K562 (cell line): Measurements from ENCODE around the gene USHBP1. TPM values are rescaled to one million over a fixed set of nuclear protein-coding genes. Genes with fewer than 3 reads are reported as not detected.

Experiments used
- ATF7 ChIP-seq: fragments of 450-650 bp; IDR thresholded peaks from 2 replicates; pipeline ENCODE4 v1.7.1; 2014; ENCODE audit warnings: mild to moderate bottlenecking, moderate library complexity
- CHD2 ChIP-seq: IDR thresholded peaks from 2 replicates; pipeline ENCODE4 v1.6.1; 2011; ENCODE audit warnings: low read depth, low read length
- CREBBP ChIP-seq: IDR thresholded peaks from one replicate; pipeline ENCODE4 v1.6.1; 2012; ENCODE audit warnings: low read depth, mild to moderate bottlenecking, control low read depth, inconsistent platforms, low read length
- CTBP1 ChIP-seq: fragments of 450-650 bp; IDR thresholded peaks from 2 replicates; pipeline ENCODE4 v1.6.1; 2016; ENCODE audit warnings: borderline replicate concordance
- HDAC2 ChIP-seq: fragments of 450-650 bp; IDR thresholded peaks from 2 replicates; pipeline ENCODE4 v1.6.1; 2016; ENCODE audit warnings: mild to moderate bottlenecking
- HEY1 ChIP-seq: fragments of 250-450 bp; sonication (Bioruptor Pico); IDR thresholded peaks from 2 replicates; pipeline ENCODE4 v1.5.0; 2020; ENCODE audit warnings: mild to moderate bottlenecking, moderate library complexity, borderline replicate concordance
- HLTF ChIP-seq: fragments of 450-650 bp; IDR thresholded peaks from 2 replicates; pipeline ENCODE4 v1.6.1; 2016
- L3MBTL2 ChIP-seq: fragments of 450-650 bp; IDR thresholded peaks from 2 replicates; pipeline ENCODE4 v1.6.1; 2016; ENCODE audit warnings: mild to moderate bottlenecking, moderate library complexity
- NRF1 ChIP-seq, 2 experiments: fragments of 450-650 bp; IDR thresholded peaks in 1 of 2; conservative IDR thresholded peaks in 1 of 2; 2 replicates each; pipeline ENCODE4 v1.6.1; 2014; ENCODE audit warnings: mild to moderate bottlenecking in 2 of 2
- PCBP1 ChIP-seq: fragments of 200-400 bp; formaldehyde crosslinking; IDR thresholded peaks from 2 replicates; pipeline ENCODE4 v1.6.1; 2018; ENCODE audit warnings: mild to moderate bottlenecking, low read depth, low read length; ENCODE audit not compliant: poor library complexity, severe bottlenecking
- PHB ChIP-seq: fragments of 250-450 bp; sonication (Bioruptor Pico); IDR thresholded peaks from 2 replicates; pipeline ENCODE4 v1.5.0; 2021
- RB1 ChIP-seq: fragments of 450-650 bp; IDR thresholded peaks from 2 replicates; pipeline ENCODE4 v1.6.1; 2017; ENCODE audit warnings: low read depth, mild to moderate bottlenecking
- RBFOX2 ChIP-seq: fragments of 200-400 bp; formaldehyde crosslinking; IDR thresholded peaks from 2 replicates; pipeline ENCODE4 v1.6.1; 2017; ENCODE audit warnings: low read depth, mild to moderate bottlenecking, low read length, moderate library complexity
- SNIP1 ChIP-seq: fragments of 450-650 bp; IDR thresholded peaks from 2 replicates; pipeline ENCODE4 v1.7.1; 2017; ENCODE audit warnings: low read depth, mild to moderate bottlenecking
- SREBF2 ChIP-seq: sonication (generic); formaldehyde crosslinking; IDR thresholded peaks from 2 replicates; pipeline ENCODE4 v1.4.0; 2020; ENCODE audit warnings: mild to moderate bottlenecking, missing genetic modification reagents
- TEAD1 ChIP-seq, 2 experiments: fragments of 450-650 bp in 1 of 2; sonication (generic) in 1 of 2; formaldehyde crosslinking; IDR thresholded peaks; 2 replicates each; pipeline versions ENCODE4 v1.4.0 to v1.8.0; 2020 to 2022; ENCODE audit warnings: mild to moderate bottlenecking in 2 of 2, missing genetic modification reagents in 1 of 2
- WHSC1 ChIP-seq: IDR thresholded peaks from one replicate; pipeline ENCODE4 v1.6.1; 2012; ENCODE audit warnings: low read length, control low read depth, inconsistent platforms
- ZBTB40 ChIP-seq, 2 experiments: fragments of 450-650 bp in 1 of 2; sonication (generic) in 1 of 2; formaldehyde crosslinking in 1 of 2; IDR thresholded peaks; 2 replicates each; pipeline versions ENCODE4 v1.7.1 to v1.9.0; 2016 to 2022; ENCODE audit warnings: inconsistent platforms in 1 of 2, mild to moderate bottlenecking in 1 of 2, missing genetic modification reagents in 1 of 2
- ZNF224 ChIP-seq: sonication (generic); formaldehyde crosslinking; IDR thresholded peaks from 2 replicates; pipeline ENCODE4 v1.8.0; 2022; ENCODE audit warnings: mild to moderate bottlenecking, missing genetic modification reagents
- ZNF24 ChIP-seq: fragments of 450-650 bp; IDR thresholded peaks from 2 replicates; pipeline ENCODE4 v1.6.1; 2016
- ZNF699 ChIP-seq: fragments of 250-450 bp; sonication (Bioruptor Pico); IDR thresholded peaks from 2 replicates; pipeline ENCODE4 v1.8.0; 2021; ENCODE audit warnings: mild to moderate bottlenecking, moderate library complexity; ENCODE audit not compliant: insufficient replicate concordance
- ZNF766 ChIP-seq: fragments of 200-800 bp; sonication (Bioruptor generic); conservative IDR thresholded peaks from 2 replicates; pipeline ENCODE4 v1.6.1; 2016; ENCODE audit warnings: missing genetic modification characterization, missing compliant biosample characterization
- polyA plus RNA-seq, 8 experiments: library from polyadenylated mRNA; depleted of rRNA in 4 of 8; stranded (reverse) in 5 of 8; unstranded in 3 of 8; fragments of >200 nt; fragmentation: Nextera tagmentation in 2 of 8; fragmentation: Illumina TruSeq in 1 of 8; extraction: Ambion mirVana in 2 of 8; extraction: Trizol in 1 of 8; gene quantifications; 2 replicates each; pipeline versions ENCODE4 v1.2.1 to v1.2.3, GENCODE V29; 2011 to 2014; ENCODE audit warnings: inconsistent platforms in 1 of 8, missing spikeins in 1 of 8
- total RNA-seq, 7 experiments: library from RNA; depleted of rRNA in 6 of 7; stranded (reverse); fragments of >200 nt in 6 of 7; fragmentation: Illumina TruSeq in 2 of 7; extraction: Trizol in 2 of 7; gene quantifications; 2 replicates each; pipeline versions ENCODE4 v1.2.1 to v1.2.3, GENCODE V29; 2011 to 2021; ENCODE audit warnings: low replicate concordance in 1 of 7

Gene USHBP1
- total and polyA plus RNA-seq, 9 of the 15 experiments (the other 6 are each of a cell fraction or from before 2014, with no cell fraction given): 0.03 to 0.10 (median 0.05) TPM; not detected in 5

- TF ChIP-seq ZBTB40 (IDR thresholded peaks at IDR 0.05) (0 out of 2 replicates have a peak, but pooled peaks have one; percentile 27), ZBTB40 (CRISPR knock-in tag; IDR thresholded peaks at IDR 0.05) (no peak), CREBBP (no peak), CTBP1 (peak; percentile 99), ATF7 (peak; percentile 46), CHD2 (peak; percentile 13; the same call in 1 of the 2 replicates), HDAC2 (no peak), ZNF699 (CRISPR knock-in tag) (peak; percentile 6), PHB (peak; percentile 66; the same call in 1 of the 2 replicates), PCBP1 (no peak), NRF1 (conservative IDR thresholded peaks at IDR 0.05 in 1 of 2, IDR thresholded peaks at IDR 0.05 in 1 of 2) (peak; percentile 81 to 83; a peak in 3 of 4 replicates), RBFOX2 (peak; percentile 87), ZNF224 (CRISPR knock-in tag) (no peak), SREBF2 (no peak), L3MBTL2 (peak; percentile 91), ZNF766 (peak; percentile 67), TEAD1 (CRISPR knock-in tag; IDR thresholded peaks at IDR 0.05) (peak in 1 of 2 experiments; percentile 47; a peak in 1 of 4 replicates), HLTF (peak; percentile 43; the same call in 1 of the 2 replicates), WHSC1 (no peak), RB1 (peak; percentile 86), HEY1 (no peak), ZNF24 (peak; percentile 50; the same call in 1 of the 2 replicates), SNIP1 (no peak)
Observed at GRCh38 chr19:17235300-17235970, 29.1 kb downstream of the USHBP1 start (continued).
